IMR-90 (cell line): ENCODE data around the gene LHFPL3. TPM values are rescaled to one million over a fixed set of nuclear protein-coding genes. Genes with fewer than 3 reads are reported as not detected.

Experiments used
- ATAC-seq: fragments of 200-7000 bp; cut with Tn5 transposase; 2 replicates; pipeline ENCODE4 v1.9.1; 2020; ENCODE audit warnings: low read depth, mild to moderate bottlenecking, moderate library complexity
- BruUV-seq: library from RNA; stranded (reverse); fragments of 400-500 nt; replicated peaks from 2 replicates; lab custom pipeline; 2021; lab: Mats Ljungman, UMichigan
- CTCF ChIA-PET: fragments of 300-600 bp; formaldehyde crosslinking; extraction: SDS; loops from one replicate; lab custom pipeline; 2021; ENCODE audit warnings: antibody characterized with exemption; lab: Yijun Ruan, JAX
- POLR2A ChIA-PET: fragments of 300-600 bp; sonication (Branson Sonifier 250); formaldehyde crosslinking; loops from one replicate; lab custom pipeline; 2022; ENCODE audit warnings: antibody characterized with exemption; ENCODE audit not compliant: unreplicated experiment; lab: Charles Lee
- DNase-seq: peaks from one replicate; pipeline ENCODE4 v3.0.0; 2013
- H2AFZ ChIP-seq: replicated peaks from 2 replicates; pipeline ENCODE3; 2013; ENCODE audit warnings: low read length, mild to moderate bottlenecking; ENCODE audit not compliant: poor library complexity
- H2AK5ac ChIP-seq: 2 replicates; pipeline ENCODE4 v1.6.1; 2013; ENCODE audit warnings: low read depth, low read length, inconsistent platforms
- H2AK9ac ChIP-seq: replicated peaks from 2 replicates; pipeline ENCODE3; 2013; ENCODE audit warnings: mild to moderate bottlenecking, low read depth, low read length, moderate library complexity; ENCODE audit not compliant: poor library complexity
- H2BK120ac ChIP-seq: 2 replicates; pipeline ENCODE4 v1.6.1; 2013; ENCODE audit warnings: low read depth, low read length, inconsistent platforms
- H2BK15ac ChIP-seq: 3 replicates; pipeline ENCODE4 v1.6.1; 2013; ENCODE audit warnings: low read depth, low read length, inconsistent platforms
- H2BK20ac ChIP-seq: 2 replicates; pipeline ENCODE4 v1.6.1; 2013; ENCODE audit warnings: low read depth, mild to moderate bottlenecking, inconsistent platforms, low read length, moderate library complexity
- H2BK5ac ChIP-seq: 2 replicates; pipeline ENCODE4 v1.6.1; 2013; ENCODE audit warnings: mild to moderate bottlenecking, low read depth, low read length, inconsistent platforms; ENCODE audit not compliant: poor library complexity, severe bottlenecking
- H3K14ac ChIP-seq: replicated peaks from 2 replicates; pipeline ENCODE4 v1.6.1; 2013; ENCODE audit warnings: low read depth, low read length, inconsistent platforms
- H3K18ac ChIP-seq: 2 replicates; pipeline ENCODE4 v1.6.1; 2013; ENCODE audit warnings: low read depth, low read length, control low read depth
- H3K23ac ChIP-seq: 2 replicates; pipeline ENCODE4 v1.6.1; 2013; ENCODE audit warnings: low read depth, low read length, inconsistent platforms
- H3K27ac ChIP-seq: 2 replicates; pipeline ENCODE4 v1.5.1; 2013; ENCODE audit warnings: mild to moderate bottlenecking, control low read depth, low read length; ENCODE audit not compliant: insufficient read depth
- H3K27me3 ChIP-seq: 2 replicates; pipeline ENCODE4 v1.6.1; 2013; ENCODE audit warnings: low read length; ENCODE audit not compliant: control insufficient read depth, insufficient read depth
- H3K36me3 ChIP-seq: 2 replicates; pipeline ENCODE4 v1.6.1; 2013; ENCODE audit warnings: low read length, mixed read lengths; ENCODE audit not compliant: control insufficient read depth, insufficient read depth
- H3K4ac ChIP-seq: 2 replicates; pipeline ENCODE4 v1.6.1; 2013; ENCODE audit warnings: low read depth, low read length, inconsistent platforms
- H3K4me1 ChIP-seq: 2 replicates; pipeline ENCODE4 v1.6.1; 2013; ENCODE audit warnings: low read length, mixed read lengths; ENCODE audit not compliant: control insufficient read depth, insufficient read depth
- H3K4me2 ChIP-seq: 2 replicates; pipeline ENCODE4 v1.6.1; 2013; ENCODE audit warnings: low read depth, mild to moderate bottlenecking, control low read depth, low read length, moderate library complexity
- H3K4me3 ChIP-seq: 2 replicates; pipeline ENCODE4 v1.5.1; 2013; ENCODE audit warnings: low read depth, mild to moderate bottlenecking, control low read depth, low read length, moderate library complexity; ENCODE audit not compliant: insufficient read depth
- H3K56ac ChIP-seq: 2 replicates; pipeline ENCODE4 v1.6.1; 2013; ENCODE audit warnings: low read length, inconsistent platforms; ENCODE audit not compliant: insufficient read depth; ENCODE audit errors: extremely low read depth
- H3K79me1 ChIP-seq, 2 experiments: 2 replicates each; pipeline ENCODE4 v1.6.1; 2013; ENCODE audit warnings: low read length in 2 of 2, inconsistent platforms in 1 of 2, low read depth in 1 of 2
- H3K9ac ChIP-seq: 2 replicates; pipeline ENCODE4 v1.6.1; 2013; ENCODE audit warnings: low read depth, low read length, control low read depth
- H3K9me1 ChIP-seq: 2 replicates; pipeline ENCODE4 v1.6.1; 2013; ENCODE audit warnings: low read length, inconsistent platforms; ENCODE audit not compliant: insufficient read depth
- H3K9me3 ChIP-seq: 2 replicates; pipeline ENCODE4 v1.6.1; 2013; ENCODE audit warnings: low read length; ENCODE audit not compliant: control insufficient read depth, insufficient read depth
- H4K20me1 ChIP-seq: 2 replicates; pipeline ENCODE4 v1.6.1; 2013; ENCODE audit warnings: low read length, inconsistent platforms; ENCODE audit not compliant: insufficient read depth
- H4K5ac ChIP-seq: 2 replicates; pipeline ENCODE4 v1.6.1; 2013; ENCODE audit warnings: mild to moderate bottlenecking, low read depth, low read length, control low read depth
- H4K8ac ChIP-seq, 2 experiments: 2 replicates each; pipeline ENCODE4 v1.6.1; 2013; ENCODE audit warnings: low read depth in 2 of 2, low read length in 2 of 2, control low read depth in 1 of 2, inconsistent platforms in 1 of 2
- H4K91ac ChIP-seq: 2 replicates; pipeline ENCODE4 v1.6.1; 2013; ENCODE audit warnings: low read depth, low read length, inconsistent platforms; ENCODE audit not compliant: insufficient read depth
- CEBPB ChIP-seq: IDR thresholded peaks from 2 replicates; pipeline ENCODE4 v1.6.1; 2012; ENCODE audit warnings: low read depth, low read length, improper control_type of control experiment
- CHD1 ChIP-seq: IDR thresholded peaks from 2 replicates; pipeline ENCODE4 v1.6.1; 2012; ENCODE audit warnings: low read depth, low read length, improper control_type of control experiment
- MXI1 ChIP-seq: IDR thresholded peaks from 2 replicates; pipeline ENCODE4 v1.6.1; 2012; ENCODE audit warnings: low read depth, mild to moderate bottlenecking, low read length, moderate library complexity, borderline replicate concordance
- RAD21 ChIP-seq: IDR thresholded peaks from 2 replicates; pipeline ENCODE4 v1.6.1; 2012; ENCODE audit warnings: low read length, improper control_type of control experiment
- RFX5 ChIP-seq: IDR thresholded peaks from 2 replicates; pipeline ENCODE4 v1.8.0; 2012; ENCODE audit warnings: low read depth, mild to moderate bottlenecking, low read length, moderate library complexity
- WGBS, 2 experiments: methylation state at CpG; one replicate each; pipeline versions ENCODE4 v1.1.5 to v1.1.7; 2013; ENCODE audit warnings: missing lambda C conversion rate in 2 of 2; ENCODE audit not compliant: insufficient read length in 1 of 2; ENCODE audit errors: extremely low coverage in 2 of 2; 5-methylcytosine and 5-hydroxymethylcytosine counted together
- dilution Hi-C: fragments of 300-500 bp; cut with HindIII; formaldehyde crosslinking; loops from one replicate; pipeline ENCODE4 v1.14.3; 2018; ENCODE audit warnings: low sequenced_read_pairs; ENCODE audit not compliant: unreplicated experiment
- in situ Hi-C: fragments of 300-500 bp; cut with MboI; formaldehyde crosslinking; loops from 3 replicates; pipeline ENCODE4 v1.14.3; 2019; ENCODE audit warnings: low sequenced_read_pairs, inconsistent platforms, mixed read lengths
- intact Hi-C: fragments of 100-400 bp; cut with micrococcal nuclease; formaldehyde crosslinking; loops from 2 replicates; pipeline ENCODE4 v1.10.0; 2022
- polyA plus RNA-seq, 3 experiments: library from polyadenylated mRNA; depleted of rRNA; stranded (reverse); fragments of >200 nt; gene quantifications; 2 replicates each; pipeline ENCODE4 v1.2.3, GENCODE V29; 2012; ENCODE audit warnings: low replicate concordance in 1 of 3
- total RNA-seq: library from RNA; depleted of rRNA; stranded (reverse); fragments of >200 nt; gene quantifications from 2 replicates; pipeline ENCODE4 v1.2.3, GENCODE V29; 2012

Gene LHFPL3
- total and polyA plus RNA-seq, 2 of the 4 experiments (the other 2 are of a cell fraction), result not detected

DNA sequence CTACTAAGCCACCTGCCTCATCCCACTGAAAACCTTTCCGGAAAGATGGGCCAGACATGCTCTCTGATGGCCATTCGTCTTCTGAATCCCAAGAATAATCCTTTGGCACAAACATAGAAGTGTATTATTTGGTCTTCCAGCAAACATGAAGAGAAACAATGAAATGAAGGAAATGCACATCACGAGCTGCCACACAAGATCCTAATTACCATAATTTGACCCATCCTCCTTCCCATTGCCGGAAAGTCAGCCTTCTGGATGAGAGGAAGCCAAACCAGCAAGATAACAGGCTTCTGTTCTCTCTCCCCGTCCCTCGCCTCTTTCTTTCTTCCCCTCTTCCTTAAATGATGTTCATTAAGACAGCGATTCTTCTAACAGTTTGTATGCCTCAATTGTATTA, 466.7 kb downstream of the LHFPL3 start:
- Histone ChIP-seq H2AK5ac (no peak overlapping the region), H2AFZ (no peak overlapping the region), H3K4me2 (no peak overlapping the region), H3K9me1 (no peaks in the 10 kb centered on the region), H3K23ac (no peak overlapping the region), H4K20me1 (no peaks in the 10 kb centered on the region), H3K4me1 (no peaks in the 10 kb centered on the region), H3K14ac (no peak overlapping the region), H3K4me3 (no peak overlapping the region), H3K27ac (no peak overlapping the region), H3K56ac (no peak overlapping the region), H3K79me1 (no peaks in the 10 kb centered on the region), H3K9ac (no peak overlapping the region), H3K4ac (no peak overlapping the region), H4K91ac (no peak overlapping the region), H2AK9ac (no peak overlapping the region), H2BK120ac (no peak overlapping the region), H4K5ac (no peak overlapping the region), H2BK15ac (no peak overlapping the region), H2BK5ac (no peak overlapping the region), H3K36me3 (no peaks in the 10 kb centered on the region), H3K18ac (no peak overlapping the region), H4K8ac (no peak overlapping the region), H3K9me3 (no peaks in the 10 kb centered on the region), H3K27me3 (peaks cover 2% of the 10 kb centered on the region; the same call in 1 of the 2 replicates), H2BK20ac (no peak overlapping the region)
- ChIA-PET CTCF (no interaction called here), POLR2A (no interaction called here)
- intact Hi-C loops, result no loop called here
- dilution Hi-C loops, result no loop called here
- no TSS peak for BruUV-seq
- DNase-seq (no peak), ATAC-seq (no peak)
- TF ChIP-seq RFX5 (no peak), CEBPB (no peak), RAD21 (no peak), CHD1 (no peak), MXI1 (no peak)
- in situ Hi-C loops, result no loop called here
- 50% methylated on average over 1 of the region's 7 CpGs; no CpG with 5 or more reads in 1 of the 2 experiments for WGBS, 2 experiments
